Measurements from ENCODE around the gene ASCL5.

The ASCL5 gene

DNA sequence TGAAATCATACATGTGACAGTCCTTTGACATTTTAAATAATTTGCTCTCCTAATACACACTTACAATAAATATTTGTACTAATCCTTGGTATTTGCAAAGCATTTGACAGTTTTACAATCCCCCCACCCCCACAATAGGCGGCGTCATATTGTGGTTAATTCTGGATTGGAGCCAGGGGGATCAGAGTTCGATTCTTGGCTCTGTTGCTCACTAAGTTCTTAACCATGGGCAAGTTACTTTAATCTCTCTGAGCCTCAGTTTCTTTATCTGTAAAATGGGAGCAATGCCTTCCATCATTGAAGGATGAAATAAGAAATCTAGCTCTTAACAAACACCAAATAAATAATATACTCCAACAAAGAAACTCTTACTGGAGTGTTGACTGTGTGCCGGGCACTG, 38.6 kb downstream of the ASCL5 start:
- Histone ChIP-seq H3K9ac (ENCODE audit: low read depth, low read length) (no peak overlapping the region), H3K27me3 (ENCODE audit: insufficient read depth, low read length, poor library complexity) (peaks cover 18% of the 10 kb centered on the region), H2AFZ (ENCODE audit: low read depth, low read length) (no peak overlapping the region), H3K9me3 (ENCODE audit: insufficient read depth, low read length, severe bottlenecking) (no peaks in the 10 kb centered on the region), H3K79me2 (ENCODE audit: insufficient read depth, low read length) (no peaks in the 10 kb centered on the region), H3K4me1 (ENCODE audit: insufficient read depth, low read length) (no peaks in the 10 kb centered on the region), H3K27ac (ENCODE audit: low read length) (no peak overlapping the region), H4K20me1 (ENCODE audit: insufficient read depth, low read length) (no peaks in the 10 kb centered on the region), H3K4me3 (ENCODE audit: low read depth in 1 of 2, low read length in 2 of 2) (no peak overlapping the region), H3K36me3 (ENCODE audit: insufficient read depth, low read length) (no peaks in the 10 kb centered on the region), H3K4me2 (ENCODE audit: insufficient read depth, low read length) (no peak overlapping the region)
- DNase-seq: no peak
- no peak for TF ChIP-seq EZH2 (IDR thresholded peaks at IDR 0.05; ENCODE audit: borderline replicate concordance, low read depth, low read length, severe bottlenecking)
- TF ChIP-seq, protein P1, sequence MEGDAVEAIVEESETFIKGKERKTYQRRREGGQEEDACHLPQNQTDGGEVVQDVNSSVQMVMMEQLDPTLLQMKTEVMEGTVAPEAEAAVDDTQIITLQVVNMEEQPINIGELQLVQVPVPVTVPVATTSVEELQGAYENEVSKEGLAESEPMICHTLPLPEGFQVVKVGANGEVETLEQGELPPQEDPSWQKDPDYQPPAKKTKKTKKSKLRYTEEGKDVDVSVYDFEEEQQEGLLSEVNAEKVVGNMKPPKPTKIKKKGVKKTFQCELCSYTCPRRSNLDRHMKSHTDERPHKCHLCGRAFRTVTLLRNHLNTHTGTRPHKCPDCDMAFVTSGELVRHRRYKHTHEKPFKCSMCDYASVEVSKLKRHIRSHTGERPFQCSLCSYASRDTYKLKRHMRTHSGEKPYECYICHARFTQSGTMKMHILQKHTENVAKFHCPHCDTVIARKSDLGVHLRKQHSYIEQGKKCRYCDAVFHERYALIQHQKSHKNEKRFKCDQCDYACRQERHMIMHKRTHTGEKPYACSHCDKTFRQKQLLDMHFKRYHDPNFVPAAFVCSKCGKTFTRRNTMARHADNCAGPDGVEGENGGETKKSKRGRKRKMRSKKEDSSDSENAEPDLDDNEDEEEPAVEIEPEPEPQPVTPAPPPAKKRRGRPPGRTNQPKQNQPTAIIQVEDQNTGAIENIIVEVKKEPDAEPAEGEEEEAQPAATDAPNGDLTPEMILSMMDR (IDR thresholded peaks at IDR 0.05; ENCODE audit: borderline replicate concordance, extremely low read depth, low read length, poor library complexity, severe bottlenecking): no peak
- ATAC-seq (ENCODE audit: insufficient read depth, low read depth): no peak

DNA sequence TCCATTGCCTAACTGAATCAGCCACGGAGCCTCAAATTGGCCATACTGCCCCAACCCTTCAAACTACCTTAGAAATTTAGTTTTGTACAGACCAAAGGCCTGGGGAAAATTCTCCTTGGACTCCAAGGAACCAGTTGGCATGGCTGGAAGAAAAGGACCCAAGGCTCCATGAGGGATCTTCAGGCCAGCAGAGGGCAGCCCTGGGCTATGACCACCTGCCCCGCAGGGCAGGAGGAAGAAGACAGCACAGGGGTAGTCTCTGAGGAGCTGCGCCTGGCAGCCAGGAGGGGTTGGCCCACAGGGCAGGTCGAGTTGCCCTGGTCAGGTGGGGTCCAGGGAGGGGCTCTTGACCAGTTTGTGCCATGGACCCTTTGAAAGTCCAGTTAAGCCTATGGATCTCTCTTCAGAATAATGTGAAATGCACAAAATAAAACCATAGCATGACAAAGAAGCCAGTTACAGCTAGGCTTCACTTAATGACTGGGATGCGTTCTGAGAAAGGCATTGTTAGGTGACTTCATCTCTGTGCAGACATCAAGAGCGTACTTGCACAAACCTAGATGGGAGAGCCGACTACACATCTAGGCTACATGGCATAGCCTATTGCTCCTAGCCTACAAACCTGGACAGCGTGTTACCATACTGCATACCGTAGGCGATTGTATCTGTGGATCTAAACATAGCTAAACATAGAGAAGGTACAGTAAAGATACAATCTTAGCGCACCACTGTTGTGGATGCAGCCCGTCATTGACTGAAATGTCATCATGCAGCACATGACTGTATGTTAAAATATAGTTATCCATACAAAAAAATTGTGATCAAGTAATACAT, 40.9 kb downstream of the ASCL5 start:
- DNase-seq (peak; percentile 30), ATAC-seq (ENCODE audit: insufficient read depth, low read depth) (peak; percentile 76)
- H3K27ac ChIP-seq (ENCODE audit: low read length): no peak overlapping the region
- peaks cover 19% of the 10 kb centered on the region for H3K27me3 ChIP-seq (ENCODE audit: insufficient read depth, low read length, poor library complexity)
- no peaks in the 10 kb centered on the region for H3K36me3 ChIP-seq (ENCODE audit: insufficient read depth, low read length)
- no peaks in the 10 kb centered on the region for H3K9me3 ChIP-seq (ENCODE audit: insufficient read depth, low read length, severe bottlenecking)
- no peaks in the 10 kb centered on the region for H3K79me2 ChIP-seq (ENCODE audit: insufficient read depth, low read length)
- no peaks in the 10 kb centered on the region for H3K4me1 ChIP-seq (ENCODE audit: insufficient read depth, low read length)
- TF ChIP-seq, protein P1 (IDR thresholded peaks at IDR 0.05; ENCODE audit: borderline replicate concordance, extremely low read depth, low read length, poor library complexity, severe bottlenecking): peak; percentile 51
- no peak for TF ChIP-seq EZH2 (IDR thresholded peaks at IDR 0.05; ENCODE audit: borderline replicate concordance, low read depth, low read length, severe bottlenecking)
- no peak overlapping the region for H3K4me2 ChIP-seq (ENCODE audit: insufficient read depth, low read length)
- H3K9ac ChIP-seq (ENCODE audit: low read depth, low read length): no peak overlapping the region
- no peak overlapping the region for H3K4me3 ChIP-seq (ENCODE audit: low read depth in 1 of 2, low read length in 2 of 2)
- no peaks in the 10 kb centered on the region for H4K20me1 ChIP-seq (ENCODE audit: insufficient read depth, low read length)
- H2AFZ ChIP-seq (ENCODE audit: low read depth, low read length): no peak overlapping the region

DNA sequence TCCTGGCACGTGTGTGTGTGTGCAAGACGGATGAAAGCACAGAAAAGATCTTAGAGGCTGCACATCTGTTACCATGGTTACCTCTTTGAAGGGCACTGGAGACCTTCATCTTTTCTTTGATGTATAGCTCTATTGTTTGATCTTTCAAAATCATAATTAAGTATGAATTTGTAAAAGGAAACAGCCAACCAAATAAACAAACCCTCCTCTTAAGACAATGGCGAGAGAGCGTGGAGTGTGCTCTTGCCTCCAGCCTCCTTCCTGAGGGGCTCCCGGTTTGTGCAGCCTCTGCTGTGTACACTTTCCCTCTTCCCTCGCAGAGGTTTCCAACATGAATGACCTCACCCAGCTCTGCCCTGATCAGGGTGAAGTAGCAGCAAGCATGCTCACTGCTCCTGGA, 42.7 kb downstream of the ASCL5 start:
- Histone ChIP-seq H4K20me1 (ENCODE audit: insufficient read depth, low read length) (no peaks in the 10 kb centered on the region), H3K36me3 (ENCODE audit: insufficient read depth, low read length) (no peaks in the 10 kb centered on the region), H3K4me3 (ENCODE audit: low read depth in 1 of 2, low read length in 2 of 2) (no peak overlapping the region), H3K27ac (ENCODE audit: low read length) (no peak overlapping the region), H3K4me1 (ENCODE audit: insufficient read depth, low read length) (no peaks in the 10 kb centered on the region), H3K9me3 (ENCODE audit: insufficient read depth, low read length, severe bottlenecking) (no peaks in the 10 kb centered on the region), H3K9ac (ENCODE audit: low read depth, low read length) (no peak overlapping the region), H3K27me3 (ENCODE audit: insufficient read depth, low read length, poor library complexity) (peaks cover 22% of the 10 kb centered on the region), H3K79me2 (ENCODE audit: insufficient read depth, low read length) (no peaks in the 10 kb centered on the region), H3K4me2 (ENCODE audit: insufficient read depth, low read length) (no peak overlapping the region), H2AFZ (ENCODE audit: low read depth, low read length) (no peak overlapping the region)
- ATAC-seq (ENCODE audit: insufficient read depth, low read depth) (peak; percentile 40; the same call in 1 of the 3 replicates), DNase-seq (no peak)
- TF ChIP-seq EZH2 (IDR thresholded peaks at IDR 0.05; ENCODE audit: borderline replicate concordance, low read depth, low read length, severe bottlenecking): no peak
- TF ChIP-seq, protein P1 (IDR thresholded peaks at IDR 0.05; ENCODE audit: borderline replicate concordance, extremely low read depth, low read length, poor library complexity, severe bottlenecking): no peak

Data from DND-41 (cell line).